K562 (cell line): ENCODE data around the gene TEX54. TPM values are rescaled to one million over a fixed set of nuclear protein-coding genes. Genes with fewer than 3 reads are reported as not detected.

Source experiments
- ARHGAP35 ChIP-seq: fragments of 450-650 bp; IDR thresholded peaks from 2 replicates; pipeline ENCODE4 v1.6.1; 2018; ENCODE audit not compliant: partially characterized antibody
- ARNT ChIP-seq, 2 experiments: fragments of 450-650 bp; IDR thresholded peaks; 2 replicates each; pipeline ENCODE4 v1.6.1; 2016; ENCODE audit warnings: mild to moderate bottlenecking in 1 of 2
- CBX3 ChIP-seq, 2 experiments: IDR thresholded peaks; 1 replicate in 1 of 2; 2 replicates in 1 of 2; pipeline ENCODE4 v1.6.1; 2012; ENCODE audit warnings: inconsistent platforms in 2 of 2, low read length in 2 of 2, borderline replicate concordance in 1 of 2, control low read depth in 1 of 2
- FOSL1 ChIP-seq: fragments of 200-800 bp; sonication (Bioruptor generic); conservative IDR thresholded peaks from 2 replicates; pipeline ENCODE4 v1.6.1; 2016; ENCODE audit warnings: missing genetic modification characterization, missing compliant biosample characterization
- FOXA3 ChIP-seq, 2 experiments: fragments of 450-650 bp in 1 of 2; sonication (generic) in 1 of 2; formaldehyde crosslinking; IDR thresholded peaks in 1 of 2; conservative IDR thresholded peaks in 1 of 2; 2 replicates each; pipeline versions ENCODE4 v1.4.0 to v1.8.0; 2020 to 2022; ENCODE audit warnings: mild to moderate bottlenecking in 2 of 2, missing genetic modification reagents in 1 of 2
- GTF2B ChIP-seq: IDR thresholded peaks from 2 replicates; pipeline ENCODE4 v1.6.1; 2011; ENCODE audit not compliant: insufficient read length; ENCODE audit errors: extremely low read depth
- KDM4B ChIP-seq, 2 experiments: fragments of 450-650 bp in 1 of 2; sonication (generic) in 1 of 2; IDR thresholded peaks; 2 replicates each; pipeline ENCODE4 v1.6.1; 2016 to 2017; ENCODE audit warnings: borderline replicate concordance in 2 of 2, antibody characterized with exemption in 1 of 2, low read depth in 1 of 2, mild to moderate bottlenecking in 1 of 2
- MEIS2 ChIP-seq: fragments of 450-650 bp; IDR thresholded peaks from 2 replicates; pipeline ENCODE4 v1.6.1; 2014; ENCODE audit warnings: mild to moderate bottlenecking; ENCODE audit not compliant: partially characterized antibody
- PML ChIP-seq: IDR thresholded peaks from 2 replicates; pipeline ENCODE4 v1.6.1; 2012; ENCODE audit warnings: low read length, inconsistent platforms
- PRDM10 ChIP-seq: fragments of 450-650 bp; IDR thresholded peaks from 2 replicates; pipeline ENCODE4 v1.6.1; 2018; ENCODE audit not compliant: partially characterized antibody
- PTRF ChIP-seq: fragments of 450-650 bp; IDR thresholded peaks from 2 replicates; pipeline ENCODE4 v1.6.1; 2016; ENCODE audit warnings: mild to moderate bottlenecking, missing genetic modification characterization, missing compliant biosample characterization
- RAD21 ChIP-seq, 2 experiments: fragments of 250-450 bp in 1 of 2; fragments of 450-650 bp in 1 of 2; sonication (Bioruptor Pico) in 1 of 2; formaldehyde crosslinking in 1 of 2; IDR thresholded peaks in 1 of 2; conservative IDR thresholded peaks in 1 of 2; 2 replicates each; pipeline versions ENCODE4 v1.4.0 to v1.8.0; 2020 to 2022; ENCODE audit warnings: mild to moderate bottlenecking in 2 of 2, moderate library complexity in 1 of 2
- RB1 ChIP-seq: fragments of 450-650 bp; IDR thresholded peaks from 2 replicates; pipeline ENCODE4 v1.6.1; 2017; ENCODE audit warnings: low read depth, mild to moderate bottlenecking
- SMAD2 ChIP-seq: fragments of 150-350 bp; IDR thresholded peaks from 2 replicates; pipeline ENCODE4 v1.6.1; 2014; ENCODE audit warnings: low read depth, mild to moderate bottlenecking, low read length
- TRIM24 ChIP-seq, 2 experiments: fragments of 450-650 bp; IDR thresholded peaks; 2 replicates each; pipeline ENCODE4 v1.6.1; 2016
- VEZF1 ChIP-seq: fragments of 200-800 bp; sonication (Bioruptor generic); IDR thresholded peaks from 2 replicates; pipeline ENCODE4 v1.6.1; 2017; ENCODE audit warnings: missing genetic modification characterization, missing compliant biosample characterization
- polyA plus RNA-seq, 8 experiments: library from polyadenylated mRNA; depleted of rRNA in 4 of 8; stranded (reverse) in 5 of 8; unstranded in 3 of 8; fragments of >200 nt; fragmentation: Nextera tagmentation in 2 of 8; fragmentation: Illumina TruSeq in 1 of 8; extraction: Ambion mirVana in 2 of 8; extraction: Trizol in 1 of 8; gene quantifications; 2 replicates each; pipeline versions ENCODE4 v1.2.1 to v1.2.3, GENCODE V29; 2011 to 2014; ENCODE audit warnings: inconsistent platforms in 1 of 8, missing spikeins in 1 of 8
- total RNA-seq, 7 experiments: library from RNA; depleted of rRNA in 6 of 7; stranded (reverse); fragments of >200 nt in 6 of 7; fragmentation: Illumina TruSeq in 2 of 7; extraction: Trizol in 2 of 7; gene quantifications; 2 replicates each; pipeline versions ENCODE4 v1.2.1 to v1.2.3, GENCODE V29; 2011 to 2021; ENCODE audit warnings: low replicate concordance in 1 of 7
- TF ChIP-seq, protein P1 (sequence below): fragments of 150-350 bp; conservative IDR thresholded peaks from 2 replicates; pipeline ENCODE4 v1.6.1; 2014; ENCODE audit warnings: low read length
- TF ChIP-seq, protein P2 (sequence below): IDR thresholded peaks from 2 replicates; pipeline ENCODE4 v1.6.1; 2014; ENCODE audit warnings: antibody characterized with exemption

Gene TEX54
- total and polyA plus RNA-seq, 9 of the 15 experiments (the other 6 are each of a cell fraction or from before 2014, with no cell fraction given), result not detected

- TF ChIP-seq, protein P1, sequence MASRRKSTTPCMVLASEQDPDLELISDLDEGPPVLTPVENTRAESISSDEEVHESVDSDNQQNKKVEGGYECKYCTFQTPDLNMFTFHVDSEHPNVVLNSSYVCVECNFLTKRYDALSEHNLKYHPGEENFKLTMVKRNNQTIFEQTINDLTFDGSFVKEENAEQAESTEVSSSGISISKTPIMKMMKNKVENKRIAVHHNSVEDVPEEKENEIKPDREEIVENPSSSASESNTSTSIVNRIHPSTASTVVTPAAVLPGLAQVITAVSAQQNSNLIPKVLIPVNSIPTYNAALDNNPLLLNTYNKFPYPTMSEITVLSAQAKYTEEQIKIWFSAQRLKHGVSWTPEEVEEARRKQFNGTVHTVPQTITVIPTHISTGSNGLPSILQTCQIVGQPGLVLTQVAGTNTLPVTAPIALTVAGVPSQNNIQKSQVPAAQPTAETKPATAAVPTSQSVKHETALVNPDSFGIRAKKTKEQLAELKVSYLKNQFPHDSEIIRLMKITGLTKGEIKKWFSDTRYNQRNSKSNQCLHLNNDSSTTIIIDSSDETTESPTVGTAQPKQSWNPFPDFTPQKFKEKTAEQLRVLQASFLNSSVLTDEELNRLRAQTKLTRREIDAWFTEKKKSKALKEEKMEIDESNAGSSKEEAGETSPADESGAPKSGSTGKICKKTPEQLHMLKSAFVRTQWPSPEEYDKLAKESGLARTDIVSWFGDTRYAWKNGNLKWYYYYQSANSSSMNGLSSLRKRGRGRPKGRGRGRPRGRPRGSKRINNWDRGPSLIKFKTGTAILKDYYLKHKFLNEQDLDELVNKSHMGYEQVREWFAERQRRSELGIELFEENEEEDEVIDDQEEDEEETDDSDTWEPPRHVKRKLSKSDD, result no peak
- peak in 1 of 2 experiments; percentile 7; a peak in 1 of 4 replicates for TF ChIP-seq FOXA3 (CRISPR knock-in tag; conservative IDR thresholded peaks at IDR 0.05 in 1 of 2, IDR thresholded peaks at IDR 0.05 in 1 of 2)
- TF ChIP-seq, protein P2, sequence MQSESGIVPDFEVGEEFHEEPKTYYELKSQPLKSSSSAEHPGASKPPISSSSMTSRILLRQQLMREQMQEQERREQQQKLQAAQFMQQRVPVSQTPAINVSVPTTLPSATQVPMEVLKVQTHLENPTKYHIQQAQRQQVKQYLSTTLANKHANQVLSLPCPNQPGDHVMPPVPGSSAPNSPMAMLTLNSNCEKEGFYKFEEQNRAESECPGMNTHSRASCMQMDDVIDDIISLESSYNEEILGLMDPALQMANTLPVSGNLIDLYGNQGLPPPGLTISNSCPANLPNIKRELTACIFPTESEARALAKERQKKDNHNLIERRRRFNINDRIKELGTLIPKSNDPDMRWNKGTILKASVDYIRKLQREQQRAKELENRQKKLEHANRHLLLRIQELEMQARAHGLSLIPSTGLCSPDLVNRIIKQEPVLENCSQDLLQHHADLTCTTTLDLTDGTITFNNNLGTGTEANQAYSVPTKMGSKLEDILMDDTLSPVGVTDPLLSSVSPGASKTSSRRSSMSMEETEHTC, result peak; percentile 32; the same call in 1 of the 2 replicates
- TF ChIP-seq ARNT (IDR thresholded peaks at IDR 0.05), result peak in 1 of 2 experiments; percentile 38; a peak in 1 of 4 replicates
- TF ChIP-seq PRDM10, result peak; percentile 23
- no peak for TF ChIP-seq GTF2B
- TF ChIP-seq CBX3 (IDR thresholded peaks at IDR 0.05; ENCODE audit: borderline replicate concordance in 1 of 2, low read length in 2 of 2), result no peak
- no peak for TF ChIP-seq SMAD2
- 0 out of 4 replicates have a peak, but pooled peaks of 1 of the 2 experiments have one; percentile 4 for TF ChIP-seq RAD21 (CRISPR knock-in tag; conservative IDR thresholded peaks at IDR 0.05 in 1 of 2, IDR thresholded peaks at IDR 0.05 in 1 of 2)
- TF ChIP-seq FOSL1 (tag), result no peak
- no peak for TF ChIP-seq PTRF (tag)
- TF ChIP-seq VEZF1 (CRISPR knock-in tag), result no peak
- TF ChIP-seq MEIS2, result peak; percentile 77
- no peak for TF ChIP-seq TRIM24 (IDR thresholded peaks at IDR 0.05)
- TF ChIP-seq PML, result no peak
- no peak for TF ChIP-seq KDM4B (IDR thresholded peaks at IDR 0.05; ENCODE audit: borderline replicate concordance in 2 of 2, low read depth in 1 of 2)
- no peak for TF ChIP-seq RB1
- TF ChIP-seq ARHGAP35, result no peak
Measured at GRCh38 chr11:62792202-62792575, 40.5 kb downstream of the TEX54 start (continued).
